Esophagus squamous epithelium (tissue), 5 donors: ENCODE results near the gene PKP1. TPM values are rescaled to one million over a fixed set of nuclear protein-coding genes. Genes with fewer than 3 reads are reported as not detected.

Experiments used
- DNase-seq: peaks from one replicate; lab custom pipeline; 2025; lab: John Stamatoyannopoulos, UW
- H3K27ac ChIP-seq, 4 donors: fragments of 200-600 bp; sonication (generic); one replicate each; pipeline ENCODE4 v1.5.1; 2016 to 2019; ENCODE audit warnings: mild to moderate bottlenecking in 1 of 4
- H3K27me3 ChIP-seq, 4 donors: fragments of 200-600 bp; sonication (generic); 1 replicate in 3 of 4; 2 replicates in 1 of 4; pipeline versions ENCODE4 v1.5.1 to v1.6.0; 2017 to 2021; ENCODE audit warnings: antibody characterized with exemption in 1 of 4
- H3K36me3 ChIP-seq, 3 donors: fragments of 200-600 bp; sonication (generic); one replicate each; pipeline ENCODE4 v1.5.1; 2016 to 2019
- H3K4me1 ChIP-seq, 3 donors: fragments of 200-600 bp; sonication (generic); one replicate each; pipeline ENCODE4 v1.5.1; 2017 to 2019
- H3K4me3 ChIP-seq, 4 donors: fragments of 200-600 bp; sonication (generic); 1 replicate in 3 of 4; 2 replicates in 1 of 4; pipeline ENCODE4 v1.5.1; 2016 to 2019; ENCODE audit warnings: mild to moderate bottlenecking in 2 of 4, moderate library complexity in 1 of 4
- H3K9me3 ChIP-seq, 3 donors: fragments of 200-600 bp; sonication (generic); one replicate each; pipeline ENCODE4 v1.5.1; 2016 to 2019
- CTCF ChIP-seq, 6 experiments: fragments of 450-650 bp in 4 of 6; fragments of 200-600 bp in 2 of 6; sonication (generic) in 2 of 6; IDR thresholded peaks; one replicate each; pipeline ENCODE4 v1.5.1; 2016 to 2019; ENCODE audit warnings: antibody characterized with exemption in 6 of 6, mild to moderate bottlenecking in 4 of 6, moderate library complexity in 4 of 6
- POLR2A ChIP-seq, 4 donors: fragments of 450-650 bp; IDR thresholded peaks; one replicate each; pipeline ENCODE4 v1.6.1; 2017; ENCODE audit warnings: antibody characterized with exemption in 4 of 4, mild to moderate bottlenecking in 4 of 4, moderate library complexity in 3 of 4
- WGBS, 2 donors: methylation state at CpG; one replicate each; pipeline ENCODE4 v1.1.5; 2018; 5-methylcytosine and 5-hydroxymethylcytosine counted together
- intact Hi-C: fragments of 100-400 bp; cut with DNase I; formaldehyde crosslinking; loops from one replicate; pipeline ENCODE4 v1.15.0; 2022
- total RNA-seq, 4 donors: library from RNA; depleted of rRNA; stranded (reverse); fragments of >200 nt; gene quantifications; one replicate each; pipeline ENCODE4 v1.1.0, GENCODE V29; 2016
- donor health status: DM: yes; HTN: yes; CAD: no.

PKP1 gene
- total RNA-seq, 4 donors from 2014 or later = 263 to 706 (median 410) TPM

- 2 to 6% methylated on average over 8 to 9 of the region's 9 CpGs for whole genome bisulfite sequencing, 2 donors
- intact Hi-C loops = no loop called here
- no peaks in the 10 kb centered on the region for H3K9me3 ChIP-seq
- peak in 1 of 6 experiments; percentile 23 for TF ChIP-seq CTCF (IDR thresholded peaks at IDR 0.05)
- no peak for TF ChIP-seq POLR2A (IDR thresholded peaks at IDR 0.05)
- H3K4me3 ChIP-seq = no peak overlapping the region
- H3K27me3 ChIP-seq = no peaks in the 10 kb centered on the region
- H3K4me1 ChIP-seq = peaks cover 62 to 100% (median 73%) of the 10 kb centered on the region in 3 donors
- no peak for DNase-seq
- peak overlapping the region; percentile 93 to 97 (median 96) for H3K27ac ChIP-seq
- peaks cover 5 to 28% (median 14%) of the 10 kb centered on the region in 3 donors for H3K36me3 ChIP-seq
Measured at GRCh38 chr1:201309416-201309815, 26.1 kb downstream of the PKP1 start.

GRCh38 chr1:201310251-201310985 lies 27.1 kb downstream of the PKP1 start:
- H3K4me1 ChIP-seq = peaks cover 58 to 99% (median 65%) of the 10 kb centered on the region in 3 donors
- no peak for DNase-seq
- H3K4me3 ChIP-seq = peak overlapping the region in 1 of 4 donors; percentile 8
- intact Hi-C loops = no loop called here
- H3K27me3 ChIP-seq = no peaks in the 10 kb centered on the region
- peak overlapping the region; percentile 93 to 97 (median 96) for H3K27ac ChIP-seq
- TF ChIP-seq POLR2A (IDR thresholded peaks at IDR 0.05) (no peak), CTCF (IDR thresholded peaks at IDR 0.05) (no peak)
- WGBS, 2 donors = 34 to 44% methylated on average over 4 to 5 of the region's 7 CpGs
- peaks cover 5 to 28% (median 20%) of the 10 kb centered on the region in 3 donors for H3K36me3 ChIP-seq
- no peaks in the 10 kb centered on the region for H3K9me3 ChIP-seq

GRCh38 chr1:201310986-201311355 lies 27.7 kb downstream of the PKP1 start:
- Histone ChIP-seq H3K27ac (peak overlapping the region; percentile 93 to 97 (median 96)), H3K36me3 (peaks cover 5 to 33% (median 21%) of the 10 kb centered on the region in 3 donors), H3K27me3 (no peaks in the 10 kb centered on the region), H3K4me3 (no peak overlapping the region), H3K9me3 (no peaks in the 10 kb centered on the region), H3K4me1 (peaks cover 58 to 99% (median 59%) of the 10 kb centered on the region in 3 donors)
- 32 to 38% methylated on average over 4 of the region's 4 CpGs for WGBS, 2 donors
- intact Hi-C loops = no loop called here
- TF ChIP-seq CTCF (IDR thresholded peaks at IDR 0.05) = no peak
- TF ChIP-seq POLR2A (IDR thresholded peaks at IDR 0.05) = no peak
- no peak for DNase-seq

GRCh38 chr1:201311356-201312011 lies 28.2 kb downstream of the PKP1 start:
- Histone ChIP-seq H3K36me3 (peaks cover 8 to 38% (median 24%) of the 10 kb centered on the region in 3 donors), H3K9me3 (no peaks in the 10 kb centered on the region), H3K4me3 (no peak overlapping the region), H3K27ac (peak overlapping the region; percentile 93 to 97 (median 96)), H3K4me1 (peaks cover 54 to 99% (median 58%) of the 10 kb centered on the region in 3 donors), H3K27me3 (no peaks in the 10 kb centered on the region)
- no peak for DNase-seq
- 22 to 41% methylated on average over 6 to 7 of the region's 8 CpGs for WGBS, 2 donors
- TF ChIP-seq CTCF (IDR thresholded peaks at IDR 0.05) (no peak), POLR2A (IDR thresholded peaks at IDR 0.05) (peak in 2 of 4 donors; percentile 3)
- intact Hi-C loops = no loop called here

GRCh38 chr1:201312298-201312697 lies 29.0 kb downstream of the PKP1 start:
- intact Hi-C loops = no loop called here
- Histone ChIP-seq H3K36me3 (peaks cover 13 to 46% (median 30%) of the 10 kb centered on the region in 3 donors), H3K4me1 (peaks cover 47 to 99% (median 54%) of the 10 kb centered on the region in 3 donors), H3K4me3 (peak overlapping the region in 1 of 4 donors; percentile 18), H3K9me3 (no peaks in the 10 kb centered on the region), H3K27me3 (no peaks in the 10 kb centered on the region), H3K27ac (peak overlapping the region; percentile 93 to 97 (median 96))
- TF ChIP-seq POLR2A (IDR thresholded peaks at IDR 0.05) (no peak), CTCF (IDR thresholded peaks at IDR 0.05) (no peak)
- WGBS, 2 donors = 32 to 68% methylated on average over 6 to 7 of the region's 7 CpGs
- DNase-seq = no peak
